ENCODE measurements around the gene STRBP. TPM values are rescaled to one million over a fixed set of nuclear protein-coding genes. Genes with fewer than 3 reads are reported as not detected.

The STRBP gene
- total RNA-seq, 1 donor from 2014 or later, result 58.9 TPM

DNA sequence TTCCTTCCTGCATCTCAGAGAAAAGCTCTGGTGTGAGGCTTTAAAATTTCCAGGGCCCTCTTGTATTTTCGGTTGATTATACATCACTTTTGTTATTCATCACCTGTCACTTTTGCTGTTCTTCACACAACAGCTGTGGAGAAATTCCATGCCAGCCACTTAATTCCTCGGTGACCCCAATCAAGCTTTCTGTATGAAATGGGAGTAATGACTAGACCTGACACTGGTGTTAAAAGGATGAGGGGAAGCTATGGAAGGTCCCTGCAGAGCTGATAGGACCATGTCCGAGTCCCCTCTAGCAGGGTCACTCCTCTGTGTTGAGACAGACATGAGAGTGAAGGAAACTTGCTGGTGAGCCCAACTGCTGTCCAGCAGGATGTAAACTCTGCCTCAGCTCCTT is 175.2 kb downstream of the STRBP start:
- TF ChIP-seq CTCF (conservative IDR thresholded peaks at IDR 0.05), result no peak
- Mint-ChIP-seq H3K9me3 (no peaks in the 10 kb centered on the region), H3K36me3 (ENCODE audit: low read depth) (peaks cover 7% of the 10 kb centered on the region), H3K27me3 (ENCODE audit: low read depth) (no peaks in the 10 kb centered on the region), H3K4me3 (no peak overlapping the region), H3K4me1 (no peaks in the 10 kb centered on the region), H3K27ac (ENCODE audit: unreplicated experiment) (no peak overlapping the region)
- no peak for DNase-seq (ENCODE audit: low read depth, low spot score)

DNA sequence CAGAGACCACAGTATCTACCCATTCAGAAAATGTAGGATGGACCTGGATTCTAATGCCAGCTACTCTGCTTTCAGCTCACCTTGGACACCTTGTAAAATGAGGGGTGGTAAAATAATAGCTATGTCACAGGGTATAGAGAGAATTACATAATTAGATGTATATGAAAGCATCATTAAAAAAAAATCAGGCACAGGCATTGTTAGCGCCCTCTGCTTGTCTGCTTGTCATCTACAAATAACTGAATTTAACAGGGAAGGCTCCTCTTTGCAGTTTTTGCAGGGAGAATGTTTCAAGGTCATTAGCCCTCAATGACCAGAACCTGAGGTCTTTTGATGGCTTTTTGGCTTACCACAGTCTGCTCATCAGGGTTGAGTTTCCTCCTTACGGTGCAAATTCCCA is 176.9 kb downstream of the STRBP start:
- Mint-ChIP-seq H3K27me3 (ENCODE audit: low read depth) (no peaks in the 10 kb centered on the region), H3K9me3 (no peaks in the 10 kb centered on the region), H3K36me3 (ENCODE audit: low read depth) (peaks cover 5% of the 10 kb centered on the region), H3K27ac (ENCODE audit: unreplicated experiment) (no peak overlapping the region), H3K4me3 (no peak overlapping the region), H3K4me1 (no peaks in the 10 kb centered on the region)
- TF ChIP-seq CTCF (conservative IDR thresholded peaks at IDR 0.05), result no peak
- DNase-seq (ENCODE audit: low read depth, low spot score), result no peak

DNA sequence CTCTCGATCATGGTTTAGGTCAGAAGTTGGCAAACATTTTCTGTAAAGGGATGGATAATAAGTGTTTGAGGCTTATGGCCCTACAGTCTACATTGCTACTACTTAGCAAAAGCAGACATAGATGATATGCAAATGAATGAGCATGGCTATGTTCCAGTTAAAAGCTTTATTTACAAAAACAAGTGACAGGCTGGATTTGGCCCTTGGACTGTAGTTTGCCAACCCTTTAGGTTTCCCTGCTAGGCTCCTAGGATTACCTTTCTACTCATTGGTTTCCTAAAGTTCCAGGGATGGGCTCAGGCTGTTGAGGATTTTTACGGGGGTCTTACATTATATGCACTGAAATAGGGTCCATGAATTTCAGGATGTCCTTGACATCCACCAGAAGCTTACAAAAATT is 177.4 kb downstream of the STRBP start:
- H3K4me3 Mint-ChIP-seq, result no peak overlapping the region
- no peak for TF ChIP-seq CTCF (conservative IDR thresholded peaks at IDR 0.05)
- peaks cover 5% of the 10 kb centered on the region for H3K36me3 Mint-ChIP-seq (ENCODE audit: low read depth)
- no peak for DNase-seq (ENCODE audit: low read depth, low spot score)
- H3K27me3 Mint-ChIP-seq (ENCODE audit: low read depth), result no peaks in the 10 kb centered on the region
- H3K9me3 Mint-ChIP-seq, result no peaks in the 10 kb centered on the region
- H3K27ac Mint-ChIP-seq (ENCODE audit: unreplicated experiment), result no peak overlapping the region
- H3K4me1 Mint-ChIP-seq, result no peaks in the 10 kb centered on the region

GRCh38 chr9:123090198-123090896 is 178.0 kb downstream of the STRBP start:
- Mint-ChIP-seq H3K4me1 (no peaks in the 10 kb centered on the region), H3K9me3 (no peaks in the 10 kb centered on the region), H3K27ac (ENCODE audit: unreplicated experiment) (peak overlapping the region; percentile 39), H3K36me3 (ENCODE audit: low read depth) (peaks cover 5% of the 10 kb centered on the region), H3K4me3 (no peak overlapping the region), H3K27me3 (ENCODE audit: low read depth) (no peaks in the 10 kb centered on the region)
- no peak for DNase-seq (ENCODE audit: low read depth, low spot score)
- TF ChIP-seq CTCF (conservative IDR thresholded peaks at IDR 0.05), result no peak

DNA sequence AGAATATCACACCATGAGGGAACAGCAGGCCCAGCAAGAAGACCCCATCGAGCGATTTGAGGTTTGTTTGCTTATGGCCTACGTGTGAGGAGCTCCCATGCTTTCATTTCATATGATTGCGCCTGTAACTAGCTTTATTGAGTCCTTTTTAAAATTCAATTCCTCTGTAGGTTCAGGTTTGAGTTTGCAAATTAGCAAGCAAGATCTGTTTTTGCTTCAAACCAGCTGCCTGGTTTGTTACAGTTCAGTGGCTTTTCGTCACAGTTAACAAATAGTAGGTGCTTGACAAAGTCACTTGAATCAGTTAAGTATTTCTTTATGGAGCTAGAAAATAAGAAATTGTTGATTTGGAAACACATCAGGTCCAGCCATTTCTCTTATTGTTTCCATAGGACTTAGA is 178.6 kb downstream of the STRBP start:
- Mint-ChIP-seq H3K36me3 (ENCODE audit: low read depth) (peaks cover 6% of the 10 kb centered on the region), H3K4me3 (no peak overlapping the region), H3K27ac (ENCODE audit: unreplicated experiment) (no peak overlapping the region), H3K9me3 (no peaks in the 10 kb centered on the region), H3K27me3 (ENCODE audit: low read depth) (no peaks in the 10 kb centered on the region), H3K4me1 (no peaks in the 10 kb centered on the region)
- TF ChIP-seq CTCF (conservative IDR thresholded peaks at IDR 0.05), result no peak
- DNase-seq (ENCODE audit: low read depth, low spot score), result no peak

Data from neural crest cell (in vitro differentiated cells).